Thyroid gland (tissue), 4 donors: ENCODE measurements around the gene AATF.

Experiments
- POLR2A ChIP-seq, 2 donors: fragments of 450-650 bp; IDR thresholded peaks; one replicate each; pipeline ENCODE4 v1.6.1; 2017; ENCODE audit warnings: antibody characterized with exemption in 2 of 2, mild to moderate bottlenecking in 2 of 2, moderate library complexity in 1 of 2
- TF ChIP-seq, protein P1 (sequence below), 6 experiments: fragments of 200-600 bp in 3 of 6; fragments of 450-650 bp in 3 of 6; sonication (generic) in 3 of 6; IDR thresholded peaks; one replicate each; pipeline ENCODE4 v1.5.1; 2016 to 2019; ENCODE audit warnings: antibody characterized with exemption in 6 of 6, mild to moderate bottlenecking in 2 of 6, inconsistent platforms in 1 of 6, moderate library complexity in 1 of 6

DNA sequence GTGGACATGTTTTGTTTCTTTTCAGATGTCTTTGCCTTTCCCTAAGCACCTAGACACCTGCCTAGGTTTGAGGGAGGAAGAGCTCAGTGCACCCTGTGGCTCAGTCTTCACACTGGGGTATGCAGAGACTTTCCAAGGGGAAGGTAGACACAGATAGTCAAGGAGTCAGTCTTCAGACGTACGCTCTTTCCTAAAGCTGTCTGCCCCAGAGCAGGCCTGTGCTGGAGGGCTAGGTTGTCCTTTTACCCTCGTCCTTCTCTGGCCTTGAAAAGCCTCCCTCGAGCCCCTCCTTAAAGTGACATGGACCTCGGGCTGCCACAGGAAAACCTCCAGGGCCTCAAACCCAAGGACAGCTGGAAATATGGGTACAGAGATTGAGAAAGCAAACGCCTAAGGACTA is 103.7 kb downstream of the AATF start:
- TF ChIP-seq, protein P1, sequence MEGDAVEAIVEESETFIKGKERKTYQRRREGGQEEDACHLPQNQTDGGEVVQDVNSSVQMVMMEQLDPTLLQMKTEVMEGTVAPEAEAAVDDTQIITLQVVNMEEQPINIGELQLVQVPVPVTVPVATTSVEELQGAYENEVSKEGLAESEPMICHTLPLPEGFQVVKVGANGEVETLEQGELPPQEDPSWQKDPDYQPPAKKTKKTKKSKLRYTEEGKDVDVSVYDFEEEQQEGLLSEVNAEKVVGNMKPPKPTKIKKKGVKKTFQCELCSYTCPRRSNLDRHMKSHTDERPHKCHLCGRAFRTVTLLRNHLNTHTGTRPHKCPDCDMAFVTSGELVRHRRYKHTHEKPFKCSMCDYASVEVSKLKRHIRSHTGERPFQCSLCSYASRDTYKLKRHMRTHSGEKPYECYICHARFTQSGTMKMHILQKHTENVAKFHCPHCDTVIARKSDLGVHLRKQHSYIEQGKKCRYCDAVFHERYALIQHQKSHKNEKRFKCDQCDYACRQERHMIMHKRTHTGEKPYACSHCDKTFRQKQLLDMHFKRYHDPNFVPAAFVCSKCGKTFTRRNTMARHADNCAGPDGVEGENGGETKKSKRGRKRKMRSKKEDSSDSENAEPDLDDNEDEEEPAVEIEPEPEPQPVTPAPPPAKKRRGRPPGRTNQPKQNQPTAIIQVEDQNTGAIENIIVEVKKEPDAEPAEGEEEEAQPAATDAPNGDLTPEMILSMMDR (IDR thresholded peaks at IDR 0.05): no peak
- no peak for TF ChIP-seq POLR2A (IDR thresholded peaks at IDR 0.05)
